Suppressor macrophage (primary cell): ENCODE measurements around the gene PHACTR2.

ENCODE experiments used
- DNase-seq, 4 experiments: peaks; one replicate each; pipeline ENCODE4 v3.0.0-alpha.2; 2020 to 2022

PHACTR2 gene

GRCh38 chr6:143675382-143675900, 2.3 kb upstream of the PHACTR2 start:
- DNase-seq, result no peak

- DNase-seq, result no peak
Measured at GRCh38 chr6:143675946-143676345, 1.8 kb upstream of the PHACTR2 start.

- DNase-seq, result no peak
Measured at GRCh38 chr6:143676437-143677045, 1.2 kb upstream of the PHACTR2 start.

GRCh38 chr6:143677577-143677890, 231 bp upstream of the PHACTR2 start:
- DNase-seq, result no peak

- no peak for DNase-seq
Measured at GRCh38 chr6:143679041-143679440, 1.3 kb downstream of the PHACTR2 start.

- DNase-seq, result no peak
Measured at GRCh38 chr6:143680141-143680540, 2.4 kb downstream of the PHACTR2 start.

GRCh38 chr6:143682805-143683204, 5.0 kb downstream of the PHACTR2 start:
- DNase-seq, result no peak

- peak; percentile 15 to 71 (median 50) for DNase-seq
Measured at GRCh38 chr6:143684486-143684885, 6.7 kb downstream of the PHACTR2 start.

GRCh38 chr6:143685653-143686052, 7.9 kb downstream of the PHACTR2 start:
- no peak for DNase-seq

GRCh38 chr6:143687591-143687990, 9.8 kb downstream of the PHACTR2 start:
- no peak for DNase-seq

GRCh38 chr6:143688681-143689080, 10.9 kb downstream of the PHACTR2 start:
- DNase-seq, result no peak

- DNase-seq, result no peak
Measured at GRCh38 chr6:143689852-143690251, 12.1 kb downstream of the PHACTR2 start.

GRCh38 chr6:143691155-143691554, 13.4 kb downstream of the PHACTR2 start:
- DNase-seq, result no peak

- no peak for DNase-seq
Measured at GRCh38 chr6:143691900-143692636, 14.3 kb downstream of the PHACTR2 start.

GRCh38 chr6:143692696-143693095, 14.9 kb downstream of the PHACTR2 start:
- DNase-seq, result no peak

- DNase-seq, result no peak
Measured at GRCh38 chr6:143694013-143694412, 16.2 kb downstream of the PHACTR2 start.

GRCh38 chr6:143694560-143694959, 16.8 kb downstream of the PHACTR2 start:
- no peak for DNase-seq

- peak in 2 of 4 experiments; percentile 30 to 58 for DNase-seq
Measured at GRCh38 chr6:143695130-143695968, 17.6 kb downstream of the PHACTR2 start.

- no peak for DNase-seq
Measured at GRCh38 chr6:143695969-143696663, 18.4 kb downstream of the PHACTR2 start.

GRCh38 chr6:143696664-143697000, 18.9 kb downstream of the PHACTR2 start:
- DNase-seq, result no peak

- no peak for DNase-seq
Measured at GRCh38 chr6:143697076-143697800, 19.5 kb downstream of the PHACTR2 start.

GRCh38 chr6:143698329-143698728, 20.6 kb downstream of the PHACTR2 start:
- no peak for DNase-seq
